Measurements from ENCODE around the gene PRPF6. TPM values are rescaled to one million over a fixed set of nuclear protein-coding genes. Genes with fewer than 3 reads are reported as not detected.

Gene PRPF6
- total and polyA plus RNA-seq, 9 donors: 46.5 to 84.9 (median 69.7) TPM

GRCh38 chr20:64045346-64046011 lies 64.5 kb downstream of the PRPF6 start:
- Histone ChIP-seq H3K4me3 (no peak overlapping the region), H3K9me3 (no peaks in the 10 kb centered on the region), H3K27ac (no peak overlapping the region), H3K4me1 (ENCODE audit: insufficient read depth) (peaks cover 2% of the 10 kb centered on the region), H3K27me3 (peaks cover 6% of the 10 kb centered on the region), H3K36me3 (no peaks in the 10 kb centered on the region)
- TF ChIP-seq POLR2A (IDR thresholded peaks at IDR 0.05) (no peak), EP300 (IDR thresholded peaks at IDR 0.05) (no peak)
- TF ChIP-seq, protein P1, sequence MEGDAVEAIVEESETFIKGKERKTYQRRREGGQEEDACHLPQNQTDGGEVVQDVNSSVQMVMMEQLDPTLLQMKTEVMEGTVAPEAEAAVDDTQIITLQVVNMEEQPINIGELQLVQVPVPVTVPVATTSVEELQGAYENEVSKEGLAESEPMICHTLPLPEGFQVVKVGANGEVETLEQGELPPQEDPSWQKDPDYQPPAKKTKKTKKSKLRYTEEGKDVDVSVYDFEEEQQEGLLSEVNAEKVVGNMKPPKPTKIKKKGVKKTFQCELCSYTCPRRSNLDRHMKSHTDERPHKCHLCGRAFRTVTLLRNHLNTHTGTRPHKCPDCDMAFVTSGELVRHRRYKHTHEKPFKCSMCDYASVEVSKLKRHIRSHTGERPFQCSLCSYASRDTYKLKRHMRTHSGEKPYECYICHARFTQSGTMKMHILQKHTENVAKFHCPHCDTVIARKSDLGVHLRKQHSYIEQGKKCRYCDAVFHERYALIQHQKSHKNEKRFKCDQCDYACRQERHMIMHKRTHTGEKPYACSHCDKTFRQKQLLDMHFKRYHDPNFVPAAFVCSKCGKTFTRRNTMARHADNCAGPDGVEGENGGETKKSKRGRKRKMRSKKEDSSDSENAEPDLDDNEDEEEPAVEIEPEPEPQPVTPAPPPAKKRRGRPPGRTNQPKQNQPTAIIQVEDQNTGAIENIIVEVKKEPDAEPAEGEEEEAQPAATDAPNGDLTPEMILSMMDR (IDR thresholded peaks at IDR 0.05): no peak
- 58 to 65% (median 58%) methylated on average over 11 of the region's 11 CpGs for WGBS, 3 donors
- intact Hi-C loops (cut with DNase I): no loop called here
- no peak for DNase-seq

DNA sequence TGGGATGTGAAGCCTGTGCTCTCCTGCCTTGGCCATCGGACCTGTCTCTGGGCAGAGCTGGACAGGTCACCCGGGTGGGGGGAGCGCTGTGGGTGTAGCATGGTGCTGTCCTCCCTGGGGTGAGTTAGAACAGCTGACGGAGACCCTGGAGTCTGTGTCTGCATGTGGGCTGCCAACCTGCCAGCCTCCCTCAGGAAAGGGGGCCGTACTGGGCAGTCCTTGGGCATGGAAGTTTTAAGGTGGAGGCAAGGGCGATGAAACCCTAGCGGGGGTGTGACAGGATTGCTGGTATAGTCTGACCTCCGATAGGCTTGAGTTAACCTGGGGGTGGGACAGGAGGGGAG lies 66.1 kb downstream of the PRPF6 start:
- no peak overlapping the region for H3K27ac ChIP-seq
- peaks cover 2% of the 10 kb centered on the region for H3K4me1 ChIP-seq (ENCODE audit: insufficient read depth)
- H3K4me3 ChIP-seq: no peak overlapping the region
- TF ChIP-seq POLR2A (IDR thresholded peaks at IDR 0.05) (no peak), EP300 (IDR thresholded peaks at IDR 0.05) (no peak)
- TF ChIP-seq, protein P1 (IDR thresholded peaks at IDR 0.05): no peak
- intact Hi-C loops (cut with DNase I): no loop called here
- no peak for DNase-seq
- H3K27me3 ChIP-seq: peaks cover 7% of the 10 kb centered on the region
- H3K36me3 ChIP-seq: no peaks in the 10 kb centered on the region
- 65 to 81% (median 70%) methylated on average over 8 of the region's 8 CpGs for WGBS, 3 donors
- no peaks in the 10 kb centered on the region for H3K9me3 ChIP-seq

DNA sequence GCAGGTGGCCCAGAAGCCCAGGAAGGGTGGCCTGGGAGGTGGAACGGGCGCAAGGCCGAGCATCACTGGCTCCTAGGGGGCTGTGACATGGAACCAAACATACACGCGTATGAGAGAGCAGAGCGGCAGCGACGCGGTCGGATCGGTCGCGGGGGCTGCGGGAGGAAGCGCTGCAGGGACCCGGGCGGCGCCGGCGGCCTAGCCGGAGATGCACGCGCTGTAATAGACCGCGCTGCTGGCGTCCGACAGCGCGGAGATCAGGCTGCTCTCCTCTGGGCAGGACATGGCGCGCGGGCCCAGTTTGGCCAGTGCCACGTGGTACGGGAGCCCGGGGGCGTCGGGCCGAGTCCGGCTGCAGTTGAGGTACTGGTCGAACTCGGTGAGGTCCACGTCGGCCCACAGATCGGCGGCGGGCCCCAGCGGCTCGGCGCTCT lies 67.1 kb downstream of the PRPF6 start:
- no peaks in the 10 kb centered on the region for H3K36me3 ChIP-seq
- intact Hi-C loops (cut with DNase I): no loop called here
- peaks cover 2% of the 10 kb centered on the region for H3K4me1 ChIP-seq (ENCODE audit: insufficient read depth)
- H3K27me3 ChIP-seq: peaks cover 7% of the 10 kb centered on the region
- H3K27ac ChIP-seq: no peak overlapping the region
- WGBS, 3 donors: 3 to 11% (median 4%) methylated on average over 42 to 49 of the region's 49 CpGs
- H3K4me3 ChIP-seq: no peak overlapping the region
- no peak for DNase-seq
- TF ChIP-seq, protein P1 (IDR thresholded peaks at IDR 0.05): no peak
- TF ChIP-seq EP300 (IDR thresholded peaks at IDR 0.05) (no peak), POLR2A (IDR thresholded peaks at IDR 0.05) (no peak)
- no peaks in the 10 kb centered on the region for H3K9me3 ChIP-seq

- no peak for DNase-seq
- TF ChIP-seq, protein P1 (IDR thresholded peaks at IDR 0.05): no peak
- TF ChIP-seq POLR2A (IDR thresholded peaks at IDR 0.05): no peak
- no peak for TF ChIP-seq EP300 (IDR thresholded peaks at IDR 0.05)
- 1 to 3% (median 2%) methylated on average over 24 to 101 of the region's 101 CpGs for WGBS, 3 donors
- H3K9me3 ChIP-seq: no peaks in the 10 kb centered on the region
- no peak overlapping the region for H3K4me3 ChIP-seq
- no peak overlapping the region for H3K27ac ChIP-seq
- intact Hi-C loops (cut with DNase I): no loop called here
- H3K27me3 ChIP-seq: peaks cover 7% of the 10 kb centered on the region
- peaks cover 2% of the 10 kb centered on the region for H3K4me1 ChIP-seq (ENCODE audit: insufficient read depth)
- H3K36me3 ChIP-seq: no peaks in the 10 kb centered on the region
These were observed 67.6 kb downstream of the PRPF6 start for GRCh38 chr20:64048402-64049044.
